ENCODE measurements around the gene CACNA1A. TPM values are rescaled to one million over a fixed set of nuclear protein-coding genes. Genes with fewer than 3 reads are reported as not detected.

The CACNA1A gene
- total RNA-seq, 1 experiment from 2014 or later = not detected

DNA sequence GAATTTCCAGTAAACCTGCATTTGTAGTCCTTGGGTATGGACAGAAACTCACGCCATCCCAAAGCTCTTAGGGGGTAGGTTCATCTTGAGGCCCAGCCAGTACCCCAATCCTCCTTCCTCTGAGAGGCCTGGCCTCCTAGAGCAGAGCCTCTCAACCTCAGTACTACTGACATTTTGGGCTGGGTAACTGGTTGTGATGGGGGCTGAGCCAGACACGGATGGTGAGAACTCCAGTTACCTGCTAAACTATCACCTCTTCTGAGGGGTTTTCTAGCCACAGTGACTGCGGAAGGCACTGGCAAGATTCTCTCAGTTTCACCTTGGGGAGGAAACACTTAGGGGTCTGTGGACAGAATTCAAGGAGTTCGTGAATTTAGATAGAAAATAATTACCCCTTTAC is 156.2 kb downstream of the CACNA1A start:
- no peak for DNase-seq (ENCODE audit: low read depth)
- in situ Hi-C loops (cut with HindIII; ENCODE audit: low pct_unique_long_range_greater_than_20kb, low sequenced_read_pairs) = no loop called here

DNA sequence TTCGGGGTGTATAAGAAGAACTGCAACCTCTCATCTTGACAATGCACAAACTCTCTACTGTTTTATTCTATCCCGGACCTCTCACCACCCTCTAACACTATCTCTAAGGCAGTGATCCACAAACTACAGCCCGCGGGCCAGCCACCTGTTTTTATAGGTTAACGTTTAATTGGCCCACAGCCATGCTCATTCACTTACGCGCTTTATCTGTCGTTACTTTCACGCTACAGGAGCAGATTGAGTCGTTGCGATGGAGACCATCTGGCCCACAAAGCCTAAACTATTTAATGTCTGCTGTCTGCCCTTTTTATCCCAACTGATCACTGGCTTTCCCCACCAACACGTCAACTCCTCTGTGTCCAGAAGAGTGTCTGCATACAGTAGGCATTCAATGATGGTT is 158.9 kb downstream of the CACNA1A start:
- DNase-seq (ENCODE audit: low read depth) = no peak
- in situ Hi-C loops (cut with HindIII; ENCODE audit: low pct_unique_long_range_greater_than_20kb, low sequenced_read_pairs) = no loop called here

DNA sequence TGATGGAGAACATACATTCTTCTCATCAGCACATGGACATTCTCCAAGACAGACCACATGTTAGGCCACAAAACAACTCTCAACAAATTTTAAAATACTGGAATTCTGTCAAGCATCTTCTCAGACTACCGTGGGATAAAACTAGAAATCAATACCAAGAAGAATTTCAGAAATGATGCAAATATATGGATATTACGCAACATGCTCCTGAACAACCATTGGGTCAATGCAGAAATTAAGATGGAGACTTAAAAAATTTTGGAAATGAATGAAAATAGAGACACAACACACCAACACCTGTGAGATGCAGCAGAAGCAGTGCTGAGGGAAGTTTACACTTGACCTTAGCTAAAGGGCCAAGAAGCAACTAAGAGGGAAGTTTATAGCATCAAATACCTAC is 162.8 kb downstream of the CACNA1A start:
- DNase-seq (ENCODE audit: low read depth) = no peak
- in situ Hi-C loops (cut with HindIII; ENCODE audit: low pct_unique_long_range_greater_than_20kb, low sequenced_read_pairs) = no loop called here

DNA sequence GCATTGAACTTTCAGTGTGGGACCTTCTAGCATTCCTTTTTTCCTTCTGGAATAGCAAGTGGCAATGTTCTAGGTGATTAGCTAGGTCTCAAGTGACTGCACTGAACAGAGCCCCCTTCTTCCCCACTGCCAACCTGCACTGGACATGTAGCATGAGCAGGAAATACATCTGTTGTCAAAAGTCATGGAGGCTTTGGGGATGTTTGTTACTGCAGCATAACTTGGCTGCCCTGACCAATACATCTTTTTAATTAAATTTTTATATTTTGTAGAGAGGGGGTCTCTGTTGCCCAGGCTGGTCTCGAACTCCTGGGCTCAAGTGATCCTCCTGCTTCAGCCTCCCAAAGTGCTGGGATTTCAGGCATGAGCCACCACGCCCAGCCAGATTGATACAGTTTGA is 163.6 kb downstream of the CACNA1A start:
- in situ Hi-C loops (cut with HindIII; ENCODE audit: low pct_unique_long_range_greater_than_20kb, low sequenced_read_pairs) = no loop called here
- no peak for DNase-seq (ENCODE audit: low read depth)

DNA sequence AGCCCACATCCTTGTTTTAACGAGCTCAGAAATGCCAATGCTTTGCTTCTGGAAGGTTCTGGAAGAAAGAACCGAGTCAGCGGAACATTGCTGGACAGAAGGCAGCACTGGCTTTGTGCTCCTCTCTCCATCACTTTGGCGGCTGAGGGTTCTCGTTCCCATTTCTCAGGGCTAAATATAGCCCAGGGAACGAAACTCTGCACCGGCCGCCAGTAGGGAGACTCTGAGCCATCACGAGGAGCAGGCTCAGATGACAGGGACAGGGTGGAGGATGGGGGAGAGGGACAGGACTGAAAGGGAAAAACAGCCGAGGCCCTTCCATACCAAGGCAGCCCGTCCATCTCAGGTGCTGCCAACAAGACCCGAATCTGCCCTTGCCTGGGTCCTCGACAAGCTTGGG is 166.4 kb downstream of the CACNA1A start:
- no peak for DNase-seq (ENCODE audit: low read depth)
- in situ Hi-C loops (cut with HindIII; ENCODE audit: low pct_unique_long_range_greater_than_20kb, low sequenced_read_pairs) = no loop called here

DNA sequence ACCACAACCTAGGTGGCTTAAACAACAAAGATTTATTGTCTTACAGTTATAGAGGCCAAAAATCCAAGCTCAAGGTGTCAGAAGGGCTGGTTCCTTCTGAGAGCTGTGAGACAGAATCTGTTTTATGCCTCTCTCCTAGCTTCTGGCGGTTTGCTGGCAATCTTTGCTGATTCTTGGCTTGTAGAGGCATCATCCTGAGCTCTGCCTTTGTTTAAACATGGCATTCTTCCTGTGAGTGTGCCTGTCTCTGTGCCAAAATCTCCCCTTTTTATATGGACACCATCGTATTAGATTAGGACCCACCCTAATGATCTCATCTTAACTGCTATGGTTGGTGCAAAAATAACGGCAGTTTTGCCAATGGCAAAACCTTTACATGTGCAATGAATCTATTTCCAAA is 169.1 kb downstream of the CACNA1A start:
- DNase-seq (ENCODE audit: low read depth) = no peak
- in situ Hi-C loops (cut with HindIII; ENCODE audit: low pct_unique_long_range_greater_than_20kb, low sequenced_read_pairs) = no loop called here

DNA sequence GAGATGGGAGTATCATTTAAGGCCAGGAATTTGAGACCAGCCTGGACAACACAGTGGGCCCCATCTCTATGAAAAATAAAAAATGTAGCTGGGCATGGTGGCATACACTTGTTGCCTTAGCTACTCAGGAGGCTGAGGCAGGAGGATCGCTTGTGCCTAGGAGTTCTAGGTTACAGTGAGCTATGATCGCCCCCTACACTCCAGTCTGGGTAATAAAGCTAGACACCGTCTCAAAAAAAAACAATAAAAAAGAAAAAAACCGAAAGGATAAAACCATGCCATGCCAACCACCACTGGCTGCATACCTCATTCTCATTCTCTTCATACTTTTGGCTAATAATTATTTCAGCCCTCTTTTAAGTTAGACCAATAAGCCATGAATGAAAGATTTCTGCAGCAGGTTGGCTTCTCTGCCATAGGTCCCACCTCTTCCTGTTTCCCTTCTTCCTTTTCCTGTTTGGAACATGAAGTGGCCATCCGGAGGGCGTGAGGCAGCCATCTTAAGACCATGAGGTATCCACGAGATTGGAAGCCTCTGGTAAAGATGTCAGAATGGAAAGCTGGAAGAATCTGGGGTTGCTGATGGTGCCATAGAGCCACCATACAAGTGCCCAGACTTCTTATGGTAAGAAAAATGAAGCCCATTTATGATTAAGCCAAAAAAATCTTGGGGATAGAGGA is 171.3 kb downstream of the CACNA1A start:
- in situ Hi-C loops (cut with HindIII; ENCODE audit: low pct_unique_long_range_greater_than_20kb, low sequenced_read_pairs) = no loop called here
- peak; percentile 15 for DNase-seq (ENCODE audit: low read depth)

DNA sequence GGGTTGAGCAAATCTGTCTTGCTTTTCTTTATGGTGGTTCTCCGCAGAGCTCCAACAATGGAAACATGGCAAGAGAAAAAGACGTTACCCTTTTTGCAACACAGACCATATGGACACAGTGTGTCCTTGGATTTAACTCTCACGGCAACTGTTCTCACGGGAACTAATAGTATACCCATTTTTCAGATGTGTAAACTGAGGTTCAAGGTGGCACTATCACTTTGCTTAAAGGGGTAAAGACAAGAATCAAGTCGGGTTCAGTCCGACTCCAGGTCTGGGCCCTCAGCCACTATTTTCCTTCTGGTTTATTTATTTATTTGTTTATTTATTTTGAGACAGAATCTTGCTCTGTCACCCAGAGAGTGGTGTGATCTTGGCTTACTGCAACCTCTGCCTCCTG is 176.0 kb downstream of the CACNA1A start:
- DNase-seq (ENCODE audit: low read depth) = no peak
- in situ Hi-C loops (cut with HindIII; ENCODE audit: low pct_unique_long_range_greater_than_20kb, low sequenced_read_pairs) = no loop called here

DNA sequence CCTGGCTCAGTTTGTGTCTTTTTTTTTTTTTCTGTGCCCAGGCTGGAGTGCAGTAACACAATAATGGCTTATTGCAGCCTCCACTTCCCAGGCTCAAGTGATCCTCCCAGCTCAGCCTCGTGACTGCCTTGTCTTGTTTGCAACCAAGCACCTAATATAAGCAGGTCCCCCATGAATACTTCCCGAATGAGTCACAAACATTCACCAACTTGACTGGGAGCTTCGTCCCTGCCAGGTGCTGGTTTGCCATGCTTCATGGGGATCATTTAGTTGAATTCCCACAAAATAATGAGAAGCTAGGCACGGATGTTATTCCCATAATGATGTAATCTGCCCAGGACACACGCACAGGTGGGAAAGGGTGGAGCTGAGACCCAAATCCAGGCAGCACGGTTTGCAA is 176.5 kb downstream of the CACNA1A start:
- DNase-seq (ENCODE audit: low read depth) = peak; percentile 8
- in situ Hi-C loops (cut with HindIII; ENCODE audit: low pct_unique_long_range_greater_than_20kb, low sequenced_read_pairs) = no loop called here

DNA sequence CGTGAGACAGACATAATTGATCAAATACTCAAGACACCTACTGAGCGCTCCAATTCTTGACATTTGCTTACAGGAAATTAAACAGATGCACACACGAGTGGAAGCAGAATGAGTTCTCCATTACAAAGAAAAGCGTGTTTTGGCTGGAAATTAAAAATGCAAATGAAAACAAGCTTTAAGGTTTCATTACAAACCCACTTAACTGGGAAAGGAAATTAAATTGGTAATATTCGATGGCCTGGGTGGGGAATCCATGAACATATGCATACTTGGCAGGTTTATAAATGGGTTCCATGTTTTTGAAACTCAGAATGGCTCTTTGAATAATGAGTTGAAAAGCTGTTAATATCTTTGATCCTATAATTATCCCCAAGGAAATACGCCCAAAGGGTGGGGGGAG is 178.0 kb downstream of the CACNA1A start:
- in situ Hi-C loops (cut with HindIII; ENCODE audit: low pct_unique_long_range_greater_than_20kb, low sequenced_read_pairs) = no loop called here
- DNase-seq (ENCODE audit: low read depth) = no peak

DNA sequence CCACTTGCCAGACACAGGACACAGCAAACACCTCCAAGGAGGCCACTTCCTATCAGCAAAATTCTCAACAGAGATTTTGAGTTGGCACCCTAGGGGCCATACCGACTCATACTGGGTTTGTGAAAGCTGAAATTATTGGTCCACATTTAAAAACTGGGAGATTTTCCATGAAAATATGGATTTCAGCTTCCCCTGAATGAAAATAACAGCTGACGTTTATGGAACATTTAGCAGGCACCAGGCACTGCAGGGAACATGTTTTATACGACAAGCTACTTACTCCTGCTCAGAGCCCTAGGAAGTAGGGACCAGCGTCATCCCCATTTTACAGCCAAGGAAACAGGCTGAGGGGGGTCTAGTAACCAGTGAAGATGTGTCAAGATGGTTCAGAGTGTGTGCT is 186.8 kb downstream of the CACNA1A start:
- DNase-seq (ENCODE audit: low read depth) = no peak
- in situ Hi-C loops (cut with HindIII; ENCODE audit: low pct_unique_long_range_greater_than_20kb, low sequenced_read_pairs) = no loop called here

DNA sequence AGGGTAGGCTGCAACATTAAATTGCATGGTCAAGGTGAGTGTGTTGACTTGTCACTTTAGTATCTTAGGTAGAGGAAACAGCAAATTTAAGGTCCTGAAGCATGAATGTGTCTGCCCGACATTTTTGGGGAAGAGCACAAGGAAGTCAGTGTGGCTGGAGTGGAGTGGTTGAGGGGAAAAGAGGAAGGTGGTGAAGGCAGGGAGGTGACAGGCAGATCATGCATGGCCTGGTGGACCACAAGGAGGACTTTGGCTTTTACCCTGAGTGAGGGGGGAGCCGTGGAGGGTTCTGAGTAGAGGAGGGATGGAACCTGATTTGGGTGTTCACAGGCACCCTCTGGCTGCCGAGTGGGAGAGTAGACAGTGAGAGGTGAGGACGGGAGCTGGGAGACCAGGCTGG is 188.1 kb downstream of the CACNA1A start:
- in situ Hi-C loops (cut with HindIII; ENCODE audit: low pct_unique_long_range_greater_than_20kb, low sequenced_read_pairs) = no loop called here
- DNase-seq (ENCODE audit: low read depth) = no peak

DNA sequence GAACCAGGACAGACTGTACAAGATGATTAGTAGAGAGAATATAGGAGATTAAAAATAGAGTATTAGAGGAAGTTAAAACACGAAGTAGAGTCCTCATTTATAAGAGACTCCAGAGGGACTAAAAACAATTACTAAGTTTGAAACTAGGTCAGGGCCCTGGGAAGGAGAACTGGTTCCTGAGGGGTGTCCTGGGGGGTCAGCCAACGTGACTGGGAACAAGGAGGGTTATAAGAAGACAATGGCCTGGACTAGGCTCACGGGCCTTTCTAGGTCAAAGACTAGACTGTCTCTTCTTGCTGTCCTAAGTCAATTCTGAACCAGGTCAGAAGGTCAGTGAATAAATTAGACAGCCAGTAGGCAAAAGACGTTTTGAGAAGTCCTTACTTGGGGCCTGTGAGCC is 190.8 kb downstream of the CACNA1A start:
- in situ Hi-C loops (cut with HindIII; ENCODE audit: low pct_unique_long_range_greater_than_20kb, low sequenced_read_pairs) = no loop called here
- DNase-seq (ENCODE audit: low read depth) = no peak

DNA sequence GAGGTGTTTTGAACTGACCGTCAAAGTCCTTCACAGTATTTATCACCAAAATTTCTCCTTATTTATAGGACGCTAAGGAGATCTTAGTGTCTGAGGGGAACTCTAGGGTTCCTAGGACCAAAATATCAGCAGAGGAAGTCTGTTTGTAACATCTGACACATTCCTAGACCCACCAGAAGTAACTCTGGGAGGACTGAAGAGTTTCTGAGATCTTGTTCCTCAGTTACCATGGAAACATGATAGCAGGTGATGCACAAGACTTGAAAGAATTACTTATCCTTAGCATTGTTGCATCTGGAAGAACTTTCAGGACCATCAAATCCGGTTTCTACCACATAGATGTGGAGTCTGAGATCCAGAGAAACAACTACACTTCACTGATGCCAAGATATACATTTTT is 191.5 kb downstream of the CACNA1A start:
- in situ Hi-C loops (cut with HindIII; ENCODE audit: low pct_unique_long_range_greater_than_20kb, low sequenced_read_pairs) = no loop called here
- no peak for DNase-seq (ENCODE audit: low read depth)

DNA sequence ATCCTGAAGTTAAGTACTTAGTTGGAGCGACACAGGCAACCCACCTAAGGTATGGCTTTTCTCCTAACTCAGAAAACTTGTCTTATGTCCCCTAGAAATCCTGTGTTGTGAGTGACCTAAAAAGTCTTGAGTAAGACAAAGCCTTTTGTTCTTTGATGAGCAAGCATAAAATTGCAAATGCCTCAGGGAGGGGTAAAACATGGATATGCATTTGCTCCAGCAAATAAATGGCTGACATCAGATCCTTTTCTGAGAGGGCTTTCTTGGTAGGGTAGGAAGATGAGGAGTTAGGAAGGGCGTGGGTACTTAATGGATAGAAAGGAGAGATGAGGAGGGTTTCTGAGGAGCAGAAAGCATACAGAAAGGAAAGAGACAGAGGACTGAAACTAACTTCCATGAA is 192.4 kb downstream of the CACNA1A start:
- in situ Hi-C loops (cut with HindIII; ENCODE audit: low pct_unique_long_range_greater_than_20kb, low sequenced_read_pairs) = no loop called here
- no peak for DNase-seq (ENCODE audit: low read depth)

DNA sequence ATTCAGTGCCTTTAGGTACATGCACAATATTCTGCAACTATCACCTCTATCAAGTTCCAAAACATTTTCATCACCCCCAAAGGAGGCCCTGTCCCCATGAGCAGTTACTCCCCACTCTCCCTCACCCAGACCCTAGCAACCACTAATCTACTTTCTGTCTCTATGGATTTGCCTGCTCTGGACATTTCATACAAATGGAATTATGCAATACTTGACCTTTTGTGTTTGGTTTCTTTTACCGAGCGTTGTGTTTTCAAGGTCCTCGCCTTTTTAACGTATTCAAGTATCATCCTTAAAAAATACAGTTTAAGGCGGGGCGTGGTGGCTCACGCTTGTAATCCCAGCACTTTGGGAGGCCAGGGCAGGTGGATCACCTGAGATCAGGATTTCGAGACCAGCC is 196.4 kb downstream of the CACNA1A start:
- no peak for DNase-seq (ENCODE audit: low read depth)
- in situ Hi-C loops (cut with HindIII; ENCODE audit: low pct_unique_long_range_greater_than_20kb, low sequenced_read_pairs) = no loop called here

DNA sequence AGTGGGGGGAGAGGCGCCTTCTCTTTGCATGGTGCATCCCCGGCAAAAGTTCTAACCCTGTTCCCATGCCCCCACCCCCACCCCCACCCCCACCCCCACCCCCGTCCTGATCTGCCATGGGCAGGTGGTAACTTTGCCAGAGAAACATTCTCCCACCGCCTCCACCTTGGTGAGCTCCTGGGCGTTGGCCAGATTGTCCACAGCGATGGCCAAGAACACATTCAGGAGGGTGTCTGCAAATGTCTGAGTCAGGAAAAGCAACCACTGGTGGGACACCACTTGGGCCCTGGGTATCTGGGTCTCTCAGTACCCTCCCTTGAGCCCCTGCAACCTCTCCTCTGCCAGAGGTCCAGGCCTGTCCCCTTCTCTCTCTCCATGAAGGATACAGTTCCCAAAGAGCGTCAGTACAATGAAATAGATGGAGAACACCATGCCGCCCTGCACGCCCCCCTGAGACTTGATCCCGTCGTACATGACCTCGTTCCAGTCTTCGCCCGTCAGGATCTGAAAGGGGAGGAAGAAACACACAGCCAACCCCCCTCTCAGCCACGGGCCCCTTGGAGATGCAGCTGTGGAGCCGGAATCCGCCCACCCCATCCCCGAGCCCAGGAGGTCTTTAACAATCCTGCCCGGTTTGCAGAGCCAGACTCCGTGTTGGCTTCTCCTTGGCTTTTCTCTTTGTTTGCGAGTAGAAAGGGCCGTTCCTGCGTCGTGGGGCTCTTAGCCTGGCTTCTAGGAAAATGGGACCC is 202.7 kb downstream of the CACNA1A start:
- in situ Hi-C loops (cut with HindIII; ENCODE audit: low pct_unique_long_range_greater_than_20kb, low sequenced_read_pairs) = no loop called here
- no peak for DNase-seq (ENCODE audit: low read depth)

DNA sequence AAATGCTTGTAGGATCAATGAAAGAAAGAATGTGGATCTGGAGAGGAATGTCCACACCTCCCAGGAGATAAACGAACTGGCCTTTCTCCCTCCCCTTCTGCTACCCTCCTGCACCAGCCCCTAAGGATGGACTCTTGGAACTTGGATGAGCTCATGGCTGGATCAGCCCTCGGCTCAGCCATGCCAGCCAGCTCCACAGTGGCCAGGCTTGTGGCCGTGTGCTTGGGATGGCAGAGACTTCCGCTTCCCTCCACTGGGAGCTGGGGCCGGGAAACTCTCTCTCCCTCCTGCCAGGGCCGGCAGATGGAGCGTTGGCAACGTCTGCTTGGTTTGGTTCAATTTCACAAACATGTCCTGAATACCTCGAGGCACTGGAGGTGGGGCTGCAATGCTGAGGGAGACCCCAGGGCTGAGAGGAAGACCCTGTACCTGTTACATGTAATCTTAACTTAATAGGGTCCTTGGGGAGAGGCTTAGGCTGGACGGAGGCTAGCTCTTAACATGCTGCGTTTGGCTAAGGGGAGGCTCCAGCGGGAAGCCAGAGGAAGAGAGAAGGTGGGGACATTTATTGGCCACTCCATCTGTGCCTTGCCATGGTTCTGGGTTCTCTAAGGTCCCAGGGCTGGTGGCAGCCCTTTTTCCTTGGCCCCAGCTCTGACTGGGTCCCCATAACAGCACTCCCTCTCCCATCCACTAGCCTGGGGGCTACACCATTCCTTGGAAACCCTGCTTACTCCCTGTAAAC is 203.6 kb downstream of the CACNA1A start:
- no peak for DNase-seq (ENCODE audit: low read depth)
- in situ Hi-C loops (cut with HindIII; ENCODE audit: low pct_unique_long_range_greater_than_20kb, low sequenced_read_pairs) = no loop called here

DNA sequence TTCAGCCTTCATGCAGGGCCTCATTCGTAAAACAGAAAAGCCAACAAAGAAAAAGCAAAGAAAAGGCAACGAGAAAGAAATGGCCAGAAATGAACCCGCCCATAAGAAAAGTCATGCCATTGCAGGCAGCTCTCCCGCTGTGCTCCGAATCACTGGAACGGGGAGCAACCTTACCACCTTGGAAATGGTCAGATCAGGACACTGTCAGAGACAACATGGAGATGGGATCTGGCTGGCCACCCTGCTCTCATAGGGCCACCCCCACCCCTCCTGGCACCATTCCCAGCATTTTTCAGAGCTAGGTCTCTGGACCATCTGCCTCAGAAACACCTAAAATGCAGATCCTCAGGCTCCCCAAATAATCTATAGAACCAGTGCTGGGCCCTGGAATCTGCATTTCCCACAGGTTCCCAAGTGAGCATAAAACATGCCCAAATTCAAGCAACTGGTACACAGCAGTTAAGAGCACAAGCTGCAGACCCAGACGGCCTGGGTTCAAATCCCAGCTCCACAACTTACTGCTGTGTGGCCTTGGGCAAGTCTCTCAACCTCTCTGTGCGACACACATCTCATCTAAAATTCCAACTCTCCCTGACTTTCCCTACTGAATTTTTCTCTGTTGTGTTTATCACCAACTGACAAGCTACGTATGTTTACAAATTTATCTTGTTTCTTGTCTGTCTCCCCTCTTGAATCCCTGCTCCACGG is 204.5 kb downstream of the CACNA1A start:
- no peak for DNase-seq (ENCODE audit: low read depth)
- in situ Hi-C loops (cut with HindIII; ENCODE audit: low pct_unique_long_range_greater_than_20kb, low sequenced_read_pairs) = no loop called here
